ENCODE data around the gene KIRREL1. TPM values are rescaled to one million over a fixed set of nuclear protein-coding genes. Genes with fewer than 3 reads are reported as not detected.

The KIRREL1 gene
- total and polyA plus RNA-seq, 2 of the 13 experiments (the other 11 are each of a cell fraction or from before 2014, with no cell fraction given), result 0.02 to 0.03 TPM

DNA sequence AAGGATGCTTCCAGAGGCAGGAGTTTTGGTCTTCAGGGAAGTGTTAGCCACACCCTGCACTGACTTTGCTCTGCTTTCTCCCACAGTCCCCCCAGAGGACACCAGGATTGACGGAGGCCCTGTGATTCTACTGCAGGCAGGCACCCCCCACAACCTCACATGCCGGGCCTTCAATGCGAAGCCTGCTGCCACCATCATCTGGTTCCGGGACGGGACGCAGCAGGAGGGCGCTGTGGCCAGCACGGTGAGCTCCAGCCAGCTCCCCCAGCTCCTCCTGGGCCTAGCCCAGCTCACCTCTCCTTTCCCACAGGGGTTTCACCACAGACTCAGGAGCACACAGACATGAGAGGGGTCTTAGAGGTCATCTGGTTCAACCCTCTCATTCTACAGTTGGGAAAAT lies 90.9 kb downstream of the KIRREL1 start:
- Histone ChIP-seq H2AFZ (ENCODE audit: low read length) (no peak overlapping the region), H3K27me3 (ENCODE audit: control insufficient read depth in 1 of 2, insufficient read depth in 2 of 2, low read length in 2 of 2) (no peaks in the 10 kb centered on the region), H4K20me1 (ENCODE audit: insufficient read depth, low read length) (no peaks in the 10 kb centered on the region), H3K9me3 (ENCODE audit: low read length) (no peaks in the 10 kb centered on the region), H3K27ac (ENCODE audit: extremely low read length, insufficient read depth, low read length) (no peak overlapping the region), H3K4me2 (ENCODE audit: low read depth, low read length) (no peak overlapping the region), H3K79me2 (ENCODE audit: insufficient read depth, low read length) (no peaks in the 10 kb centered on the region), H3K4me1 (ENCODE audit: insufficient read depth, low read length) (no peaks in the 10 kb centered on the region), H3K36me3 (replicated peaks in 1 of 2; ENCODE audit: control insufficient read depth in 1 of 2, insufficient read depth in 2 of 2, low read length in 2 of 2) (no peaks in the 10 kb centered on the region), H3K4me3 (replicated peaks in 1 of 3; ENCODE audit: insufficient read depth in 1 of 3, low read depth in 2 of 3, low read length in 3 of 3) (no peak overlapping the region), H3K9ac (ENCODE audit: insufficient read depth, low read depth, low read length) (no peak overlapping the region)
- ATAC-seq (no peak), FAIRE-seq (no peak), DNase-seq (ENCODE audit: low spot score) (no peak)
- POLR2A ChIA-PET, result no interaction called here
- TF ChIP-seq ZC3H4 (CRISPR knock-in tag; IDR thresholded peaks at IDR 0.05; ENCODE audit: borderline replicate concordance) (no peak), HOXA7 (CRISPR knock-in tag; IDR thresholded peaks at IDR 0.05) (no peak), SOX13 (IDR thresholded peaks at IDR 0.05) (no peak), SOX13 (CRISPR knock-in tag; conservative IDR thresholded peaks at IDR 0.05 in 1 of 2, IDR thresholded peaks at IDR 0.05 in 1 of 2) (no peak), ZNF660 (CRISPR knock-in tag; IDR thresholded peaks at IDR 0.05; ENCODE audit: borderline replicate concordance, low read depth) (no peak), NKX3-1 (CRISPR knock-in tag; IDR thresholded peaks at IDR 0.05) (no peak), KAT8 (CRISPR knock-in tag; IDR thresholded peaks at IDR 0.05) (no peak), ASH2L (IDR thresholded peaks at IDR 0.05; ENCODE audit: insufficient read length, low read depth, low read length) (no peak), RXRB (CRISPR knock-in tag; IDR thresholded peaks at IDR 0.05; ENCODE audit: borderline replicate concordance) (no peak), ZNF335 (CRISPR knock-in tag; IDR thresholded peaks at IDR 0.05) (no peak)
- TF ChIP-seq, protein P1, sequence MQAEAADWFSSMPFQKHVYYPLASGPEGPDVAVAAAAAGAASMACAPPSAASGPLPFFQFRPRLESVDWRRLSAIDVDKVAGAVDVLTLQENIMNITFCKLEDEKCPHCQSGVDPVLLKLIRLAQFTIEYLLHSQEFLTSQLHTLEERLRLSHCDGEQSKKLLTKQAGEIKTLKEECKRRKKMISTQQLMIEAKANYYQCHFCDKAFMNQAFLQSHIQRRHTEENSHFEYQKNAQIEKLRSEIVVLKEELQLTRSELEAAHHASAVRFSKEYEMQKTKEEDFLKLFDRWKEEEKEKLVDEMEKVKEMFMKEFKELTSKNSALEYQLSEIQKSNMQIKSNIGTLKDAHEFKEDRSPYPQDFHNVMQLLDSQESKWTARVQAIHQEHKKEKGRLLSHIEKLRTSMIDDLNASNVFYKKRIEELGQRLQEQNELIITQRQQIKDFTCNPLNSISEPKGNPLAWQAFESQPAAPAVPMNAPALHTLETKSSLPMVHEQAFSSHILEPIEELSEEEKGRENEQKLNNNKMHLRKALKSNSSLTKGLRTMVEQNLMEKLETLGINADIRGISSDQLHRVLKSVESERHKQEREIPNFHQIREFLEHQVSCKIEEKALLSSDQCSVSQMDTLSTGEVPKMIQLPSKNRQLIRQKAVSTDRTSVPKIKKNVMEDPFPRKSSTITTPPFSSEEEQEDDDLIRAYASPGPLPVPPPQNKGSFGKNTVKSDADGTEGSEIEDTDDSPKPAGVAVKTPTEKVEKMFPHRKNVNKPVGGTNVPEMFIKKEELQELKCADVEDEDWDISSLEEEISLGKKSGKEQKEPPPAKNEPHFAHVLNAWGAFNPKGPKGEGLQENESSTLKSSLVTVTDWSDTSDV (CRISPR knock-in tag; IDR thresholded peaks at IDR 0.05), result no peak
- TF ChIP-seq, protein P2, sequence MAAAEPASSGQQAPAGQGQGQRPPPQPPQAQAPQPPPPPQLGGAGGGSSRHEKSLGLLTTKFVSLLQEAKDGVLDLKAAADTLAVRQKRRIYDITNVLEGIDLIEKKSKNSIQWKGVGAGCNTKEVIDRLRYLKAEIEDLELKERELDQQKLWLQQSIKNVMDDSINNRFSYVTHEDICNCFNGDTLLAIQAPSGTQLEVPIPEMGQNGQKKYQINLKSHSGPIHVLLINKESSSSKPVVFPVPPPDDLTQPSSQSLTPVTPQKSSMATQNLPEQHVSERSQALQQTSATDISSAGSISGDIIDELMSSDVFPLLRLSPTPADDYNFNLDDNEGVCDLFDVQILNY (CRISPR knock-in tag; conservative IDR thresholded peaks at IDR 0.05), result no peak
- TF ChIP-seq, protein P3, sequence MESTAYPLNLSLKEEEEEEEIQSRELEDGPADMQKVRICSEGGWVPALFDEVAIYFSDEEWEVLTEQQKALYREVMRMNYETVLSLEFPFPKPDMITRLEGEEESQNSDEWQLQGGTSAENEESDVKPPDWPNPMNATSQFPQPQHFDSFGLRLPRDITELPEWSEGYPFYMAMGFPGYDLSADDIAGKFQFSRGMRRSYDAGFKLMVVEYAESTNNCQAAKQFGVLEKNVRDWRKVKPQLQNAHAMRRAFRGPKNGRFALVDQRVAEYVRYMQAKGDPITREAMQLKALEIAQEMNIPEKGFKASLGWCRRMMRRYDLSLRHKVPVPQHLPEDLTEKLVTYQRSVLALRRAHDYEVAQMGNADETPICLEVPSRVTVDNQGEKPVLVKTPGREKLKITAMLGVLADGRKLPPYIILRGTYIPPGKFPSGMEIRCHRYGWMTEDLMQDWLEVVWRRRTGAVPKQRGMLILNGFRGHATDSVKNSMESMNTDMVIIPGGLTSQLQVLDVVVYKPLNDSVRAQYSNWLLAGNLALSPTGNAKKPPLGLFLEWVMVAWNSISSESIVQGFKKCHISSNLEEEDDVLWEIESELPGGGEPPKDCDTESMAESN (CRISPR knock-in tag; conservative IDR thresholded peaks at IDR 0.05), result no peak
- TF ChIP-seq, protein P4, sequence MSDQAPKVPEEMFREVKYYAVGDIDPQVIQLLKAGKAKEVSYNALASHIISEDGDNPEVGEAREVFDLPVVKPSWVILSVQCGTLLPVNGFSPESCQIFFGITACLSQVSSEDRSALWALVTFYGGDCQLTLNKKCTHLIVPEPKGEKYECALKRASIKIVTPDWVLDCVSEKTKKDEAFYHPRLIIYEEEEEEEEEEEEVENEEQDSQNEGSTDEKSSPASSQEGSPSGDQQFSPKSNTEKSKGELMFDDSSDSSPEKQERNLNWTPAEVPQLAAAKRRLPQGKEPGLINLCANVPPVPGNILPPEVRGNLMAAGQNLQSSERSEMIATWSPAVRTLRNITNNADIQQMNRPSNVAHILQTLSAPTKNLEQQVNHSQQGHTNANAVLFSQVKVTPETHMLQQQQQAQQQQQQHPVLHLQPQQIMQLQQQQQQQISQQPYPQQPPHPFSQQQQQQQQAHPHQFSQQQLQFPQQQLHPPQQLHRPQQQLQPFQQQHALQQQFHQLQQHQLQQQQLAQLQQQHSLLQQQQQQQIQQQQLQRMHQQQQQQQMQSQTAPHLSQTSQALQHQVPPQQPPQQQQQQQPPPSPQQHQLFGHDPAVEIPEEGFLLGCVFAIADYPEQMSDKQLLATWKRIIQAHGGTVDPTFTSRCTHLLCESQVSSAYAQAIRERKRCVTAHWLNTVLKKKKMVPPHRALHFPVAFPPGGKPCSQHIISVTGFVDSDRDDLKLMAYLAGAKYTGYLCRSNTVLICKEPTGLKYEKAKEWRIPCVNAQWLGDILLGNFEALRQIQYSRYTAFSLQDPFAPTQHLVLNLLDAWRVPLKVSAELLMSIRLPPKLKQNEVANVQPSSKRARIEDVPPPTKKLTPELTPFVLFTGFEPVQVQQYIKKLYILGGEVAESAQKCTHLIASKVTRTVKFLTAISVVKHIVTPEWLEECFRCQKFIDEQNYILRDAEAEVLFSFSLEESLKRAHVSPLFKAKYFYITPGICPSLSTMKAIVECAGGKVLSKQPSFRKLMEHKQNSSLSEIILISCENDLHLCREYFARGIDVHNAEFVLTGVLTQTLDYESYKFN (CRISPR knock-in tag; conservative IDR thresholded peaks at IDR 0.05), result no peak
- WGBS (ENCODE audit: low lambda C conversion rate), result 40% methylated on average over 1 of the region's 8 CpGs
- in situ Hi-C loops (cut with HindIII; ENCODE audit: extremely low pct_ligation_motif_present, low pct_unique_long_range_greater_than_20kb) (loop anchor here (10.0 kb wide), 2 partner anchors 90 to 120 kb away; partner anchors contain the start of gene KIRREL1), intact Hi-C loops (cut with micrococcal nuclease; ENCODE audit: unreplicated experiment) (no loop called here)
- CTCF ChIA-PET (ENCODE audit: low intra/inter-chr PET ratio, low total read pairs), result interaction anchor here (0.9 kb wide), 1 partner anchor 120 kb away, joined by 3 read pairs; no protein-coding TSS in a partner anchor
- no TSS peak for BruUV-seq (replicated peaks)

All from HepG2 (cell line).